Measurements from ENCODE around the gene PHLDA3.

- TF ChIP-seq, protein P1, sequence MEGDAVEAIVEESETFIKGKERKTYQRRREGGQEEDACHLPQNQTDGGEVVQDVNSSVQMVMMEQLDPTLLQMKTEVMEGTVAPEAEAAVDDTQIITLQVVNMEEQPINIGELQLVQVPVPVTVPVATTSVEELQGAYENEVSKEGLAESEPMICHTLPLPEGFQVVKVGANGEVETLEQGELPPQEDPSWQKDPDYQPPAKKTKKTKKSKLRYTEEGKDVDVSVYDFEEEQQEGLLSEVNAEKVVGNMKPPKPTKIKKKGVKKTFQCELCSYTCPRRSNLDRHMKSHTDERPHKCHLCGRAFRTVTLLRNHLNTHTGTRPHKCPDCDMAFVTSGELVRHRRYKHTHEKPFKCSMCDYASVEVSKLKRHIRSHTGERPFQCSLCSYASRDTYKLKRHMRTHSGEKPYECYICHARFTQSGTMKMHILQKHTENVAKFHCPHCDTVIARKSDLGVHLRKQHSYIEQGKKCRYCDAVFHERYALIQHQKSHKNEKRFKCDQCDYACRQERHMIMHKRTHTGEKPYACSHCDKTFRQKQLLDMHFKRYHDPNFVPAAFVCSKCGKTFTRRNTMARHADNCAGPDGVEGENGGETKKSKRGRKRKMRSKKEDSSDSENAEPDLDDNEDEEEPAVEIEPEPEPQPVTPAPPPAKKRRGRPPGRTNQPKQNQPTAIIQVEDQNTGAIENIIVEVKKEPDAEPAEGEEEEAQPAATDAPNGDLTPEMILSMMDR (IDR thresholded peaks at IDR 0.05; ENCODE audit: insufficient read depth, low read depth, low read length): no peak
- TF ChIP-seq EZH2 (IDR thresholded peaks at IDR 0.05; ENCODE audit: insufficient read depth, low read length): no peak
Measured at GRCh38 chr1:201504799-201505502, 36.0 kb upstream of the PHLDA3 start.

All from astrocyte (in vitro differentiated cells and primary cell).